HG03520 (cell line): ENCODE data around the gene STT3B.
A peak's percentile ranks its signal among the peaks of the same experiment; 100 is the strongest.

ENCODE experiments used
- ATAC-seq: cut with Tn5 transposase; IDR thresholded peaks from one replicate; pipeline ENCODE4 v1.9.1; 2021; ENCODE audit warnings: mild to moderate bottlenecking, moderate library complexity; ENCODE audit not compliant: unreplicated experiment

The STT3B gene

GRCh38 chr3:31550452-31551251 lies 17.9 kb downstream of the STT3B start:
- no peak for ATAC-seq

- no peak for ATAC-seq
These were observed 18.9 kb downstream of the STT3B start for GRCh38 chr3:31551646-31552045.

- ATAC-seq = no peak
These were observed 19.4 kb downstream of the STT3B start for GRCh38 chr3:31552103-31552502.

- no peak for ATAC-seq
These were observed 20.5 kb downstream of the STT3B start for GRCh38 chr3:31553258-31553657.

GRCh38 chr3:31555204-31555603 lies 22.5 kb downstream of the STT3B start:
- ATAC-seq = no peak

GRCh38 chr3:31559872-31560534 lies 27.3 kb downstream of the STT3B start:
- ATAC-seq = no peak

GRCh38 chr3:31561891-31562290 lies 29.2 kb downstream of the STT3B start:
- no peak for ATAC-seq

- no peak for ATAC-seq
These were observed 29.8 kb downstream of the STT3B start for GRCh38 chr3:31562525-31562924.

- ATAC-seq = no peak
These were observed 32.6 kb downstream of the STT3B start for GRCh38 chr3:31565288-31565687.

- peak; percentile 61 for ATAC-seq
These were observed 34.3 kb downstream of the STT3B start for GRCh38 chr3:31567036-31567435.

GRCh38 chr3:31568649-31569048 lies 35.9 kb downstream of the STT3B start:
- no peak for ATAC-seq

GRCh38 chr3:31571325-31571724 lies 38.6 kb downstream of the STT3B start:
- ATAC-seq = no peak

- ATAC-seq = no peak
These were observed 39.7 kb downstream of the STT3B start for GRCh38 chr3:31572236-31573004.

GRCh38 chr3:31573036-31573779 lies 40.5 kb downstream of the STT3B start:
- peak; percentile 41 for ATAC-seq

GRCh38 chr3:31575448-31575847 lies 42.7 kb downstream of the STT3B start:
- ATAC-seq = no peak

- no peak for ATAC-seq
These were observed 43.8 kb downstream of the STT3B start for GRCh38 chr3:31576521-31576920.

- no peak for ATAC-seq
These were observed 44.5 kb downstream of the STT3B start for GRCh38 chr3:31577232-31577631.

- no peak for ATAC-seq
These were observed 47.1 kb downstream of the STT3B start for GRCh38 chr3:31579828-31580227.

- ATAC-seq = no peak
These were observed 47.9 kb downstream of the STT3B start for GRCh38 chr3:31580645-31581044.

- no peak for ATAC-seq
These were observed 48.9 kb downstream of the STT3B start for GRCh38 chr3:31581660-31582059.

- no peak for ATAC-seq
These were observed 56.5 kb downstream of the STT3B start for GRCh38 chr3:31589228-31589627.
